Coronary artery (tissue), 2 donors: Measurements from ENCODE around the gene PLCG2.
"Not testable (repeated sequence)": the region's sequence is repeated elsewhere in the genome, so short reads cannot be mapped to it uniquely, and the experiment has no call there.

Experiments used
- DNase-seq: peaks from one replicate; pipeline ENCODE4 v3.0.0-alpha.2; 2017; ENCODE audit warnings: low spot score
- H3K27ac ChIP-seq, 2 donors: fragments of 200-600 bp; sonication (generic); one replicate each; pipeline ENCODE4 v1.5.1; 2016 to 2019
- H3K4me3 ChIP-seq: fragments of 200-600 bp; sonication (generic); 2 replicates; pipeline ENCODE4 v1.5.1; 2016; ENCODE audit warnings: mild to moderate bottlenecking, moderate library complexity
- TF ChIP-seq, protein P1 (sequence below): fragments of 200-600 bp; sonication (generic); IDR thresholded peaks from one replicate; pipeline ENCODE4 v1.5.1; 2019; ENCODE audit warnings: antibody characterized with exemption

The PLCG2 gene

DNA sequence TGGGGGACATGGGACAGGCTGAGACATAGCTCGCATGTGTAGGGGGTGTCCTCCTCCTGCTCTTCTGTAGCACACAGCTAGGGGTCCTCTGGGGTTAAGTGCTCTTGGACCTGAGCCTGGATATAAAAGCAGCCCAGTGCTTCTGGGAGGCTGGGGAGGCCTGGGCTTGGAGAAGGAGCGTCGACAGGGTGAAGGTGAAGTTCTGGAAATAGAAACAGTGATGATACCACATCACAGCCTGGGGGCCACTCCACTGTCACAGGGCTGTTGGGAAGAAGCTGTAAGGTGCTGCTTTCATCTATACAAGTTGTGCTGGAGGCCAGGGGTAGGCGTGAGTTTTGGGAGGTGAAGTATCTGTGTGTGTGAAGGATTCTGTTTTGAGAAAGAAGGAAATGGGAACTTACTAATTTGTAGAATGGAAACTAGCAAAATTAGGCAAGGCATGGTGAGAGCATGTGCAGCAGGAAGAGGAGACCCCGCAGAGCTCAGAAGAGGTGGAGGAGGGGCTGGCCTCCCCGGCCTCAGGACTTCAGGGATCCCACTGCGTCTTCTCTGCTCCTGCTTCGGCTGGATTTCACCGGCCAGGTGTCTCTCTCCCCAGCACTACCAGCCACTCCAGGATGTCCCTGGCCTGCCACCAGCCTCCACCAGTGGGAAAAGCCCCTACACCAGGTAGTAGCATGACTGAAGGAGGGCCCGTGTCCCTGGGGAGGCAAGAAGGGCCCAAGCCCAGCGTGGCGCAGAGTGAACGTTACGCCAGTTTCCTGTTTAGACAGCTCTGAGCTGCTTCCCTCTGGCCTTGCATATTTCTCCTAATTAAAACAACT lies 19.4 kb downstream of the PLCG2 start:
- DNase-seq, result no peak
- H3K4me3 ChIP-seq, result no peak overlapping the region
- peak overlapping the region in 1 of 2 donors; percentile 20 for H3K27ac ChIP-seq
- TF ChIP-seq, protein P1, sequence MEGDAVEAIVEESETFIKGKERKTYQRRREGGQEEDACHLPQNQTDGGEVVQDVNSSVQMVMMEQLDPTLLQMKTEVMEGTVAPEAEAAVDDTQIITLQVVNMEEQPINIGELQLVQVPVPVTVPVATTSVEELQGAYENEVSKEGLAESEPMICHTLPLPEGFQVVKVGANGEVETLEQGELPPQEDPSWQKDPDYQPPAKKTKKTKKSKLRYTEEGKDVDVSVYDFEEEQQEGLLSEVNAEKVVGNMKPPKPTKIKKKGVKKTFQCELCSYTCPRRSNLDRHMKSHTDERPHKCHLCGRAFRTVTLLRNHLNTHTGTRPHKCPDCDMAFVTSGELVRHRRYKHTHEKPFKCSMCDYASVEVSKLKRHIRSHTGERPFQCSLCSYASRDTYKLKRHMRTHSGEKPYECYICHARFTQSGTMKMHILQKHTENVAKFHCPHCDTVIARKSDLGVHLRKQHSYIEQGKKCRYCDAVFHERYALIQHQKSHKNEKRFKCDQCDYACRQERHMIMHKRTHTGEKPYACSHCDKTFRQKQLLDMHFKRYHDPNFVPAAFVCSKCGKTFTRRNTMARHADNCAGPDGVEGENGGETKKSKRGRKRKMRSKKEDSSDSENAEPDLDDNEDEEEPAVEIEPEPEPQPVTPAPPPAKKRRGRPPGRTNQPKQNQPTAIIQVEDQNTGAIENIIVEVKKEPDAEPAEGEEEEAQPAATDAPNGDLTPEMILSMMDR, result no peak

DNA sequence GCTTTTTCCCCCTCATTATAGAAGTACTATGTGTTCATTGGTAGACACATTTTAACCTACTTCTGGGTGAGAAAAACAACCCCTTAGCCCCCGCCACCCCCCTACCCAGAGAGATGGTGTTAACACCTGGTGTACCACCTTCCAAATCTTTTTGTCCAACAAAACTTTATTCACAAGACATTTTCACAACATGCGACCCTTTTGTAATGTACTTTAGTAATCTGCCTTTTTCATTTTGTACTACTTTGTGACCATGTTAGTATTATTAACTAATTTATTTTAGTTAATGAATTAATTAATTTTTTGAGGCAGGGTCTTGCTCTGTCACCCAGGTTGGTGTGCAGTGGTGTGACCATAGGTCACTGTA lies 20.0 kb downstream of the PLCG2 start:
- no peak overlapping the region for H3K4me3 ChIP-seq
- no peak for DNase-seq
- no peak overlapping the region for H3K27ac ChIP-seq
- TF ChIP-seq, protein P1, result no peak

DNA sequence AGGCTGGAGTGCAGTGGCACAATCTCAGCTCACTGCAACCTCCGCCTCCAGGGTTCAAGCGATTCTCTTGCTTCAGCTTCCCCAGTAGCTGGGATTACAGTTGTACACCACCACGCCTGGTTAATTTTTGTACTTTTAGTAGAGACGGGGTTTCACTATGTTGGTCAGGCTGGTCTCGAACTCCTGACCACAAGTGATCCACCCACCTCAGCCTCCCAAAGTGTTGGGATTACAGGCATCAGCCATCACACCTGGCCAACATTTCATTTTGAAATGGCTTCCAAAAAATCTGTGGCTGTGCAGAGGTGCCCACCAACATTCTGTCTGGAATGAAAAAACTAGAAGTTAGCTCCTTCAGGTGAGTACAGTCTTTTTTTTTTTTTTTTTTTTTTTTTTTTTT lies 22.6 kb downstream of the PLCG2 start:
- H3K4me3 ChIP-seq, H3K27ac ChIP-seq, DNase-seq: not testable (repeated sequence)

DNA sequence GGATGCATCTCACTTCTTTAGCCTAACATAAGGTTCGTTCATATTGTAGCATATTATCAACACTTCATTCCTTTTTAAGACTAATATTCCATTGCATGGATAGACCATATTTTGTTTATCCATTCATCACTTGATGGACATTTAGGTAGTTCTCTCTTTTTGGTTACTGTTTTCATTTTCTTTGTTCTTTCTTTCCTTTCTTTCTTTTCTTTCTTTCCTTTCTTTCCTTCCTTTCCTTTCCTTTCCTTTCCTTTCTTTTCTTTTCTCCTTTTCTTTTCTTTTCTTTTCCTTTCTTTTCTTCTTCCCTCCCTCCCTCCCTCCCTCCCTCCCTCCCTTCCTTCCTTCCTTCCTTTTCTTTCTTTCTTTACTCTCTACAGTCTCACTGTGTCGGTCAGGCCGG lies 24.2 kb downstream of the PLCG2 start:
- Histone ChIP-seq H3K27ac (no peak overlapping the region), H3K4me3 (no peak overlapping the region)
- TF ChIP-seq, protein P1, result no peak
- no peak for DNase-seq

DNA sequence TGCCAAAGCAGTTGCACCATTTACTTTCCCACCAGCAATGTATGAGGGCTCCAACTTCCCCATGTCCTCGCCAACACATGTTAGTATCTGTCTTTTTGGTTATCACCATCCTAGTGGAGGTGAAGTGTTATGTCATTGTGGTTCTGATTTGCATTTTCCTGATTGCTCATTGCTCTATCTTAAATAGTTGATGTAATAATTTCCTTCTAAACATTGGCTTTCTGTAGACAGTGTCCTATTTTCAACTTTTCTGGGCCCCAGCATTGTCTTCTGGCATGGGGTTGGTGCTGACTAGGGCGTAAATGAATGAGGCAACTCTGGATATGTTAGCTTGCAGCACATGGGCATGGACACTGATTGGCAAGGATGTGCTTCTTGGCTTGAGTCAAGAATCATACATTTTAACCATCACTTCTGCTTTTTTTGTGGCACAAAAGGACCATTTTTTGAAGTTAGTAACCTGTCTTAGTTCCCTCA lies 25.1 kb downstream of the PLCG2 start:
- no peak overlapping the region for H3K27ac ChIP-seq
- TF ChIP-seq, protein P1, result no peak
- H3K4me3 ChIP-seq, result no peak overlapping the region
- DNase-seq, result no peak

DNA sequence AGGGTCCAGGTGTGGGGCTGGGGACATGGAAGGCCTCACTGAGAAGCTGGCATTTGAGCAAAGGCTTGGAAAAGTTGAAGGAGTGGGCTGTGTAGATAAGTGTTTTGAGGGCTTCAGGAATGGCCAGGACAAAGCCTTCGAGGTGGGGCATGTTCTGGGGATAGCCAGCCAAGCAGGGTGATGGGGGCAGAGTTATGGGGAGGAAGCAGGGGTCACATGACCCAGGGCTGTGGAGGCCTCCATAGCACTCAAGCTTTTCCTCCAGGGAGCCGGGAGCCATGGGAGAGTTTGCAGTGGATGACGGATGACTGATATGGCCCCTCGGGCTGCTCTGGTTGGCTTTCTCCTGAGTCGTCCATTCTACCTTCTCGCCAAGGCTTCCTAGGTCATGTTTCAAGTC lies 27.6 kb downstream of the PLCG2 start:
- Histone ChIP-seq H3K4me3 (no peak overlapping the region), H3K27ac (no peak overlapping the region)
- TF ChIP-seq, protein P1, result no peak
- no peak for DNase-seq

DNA sequence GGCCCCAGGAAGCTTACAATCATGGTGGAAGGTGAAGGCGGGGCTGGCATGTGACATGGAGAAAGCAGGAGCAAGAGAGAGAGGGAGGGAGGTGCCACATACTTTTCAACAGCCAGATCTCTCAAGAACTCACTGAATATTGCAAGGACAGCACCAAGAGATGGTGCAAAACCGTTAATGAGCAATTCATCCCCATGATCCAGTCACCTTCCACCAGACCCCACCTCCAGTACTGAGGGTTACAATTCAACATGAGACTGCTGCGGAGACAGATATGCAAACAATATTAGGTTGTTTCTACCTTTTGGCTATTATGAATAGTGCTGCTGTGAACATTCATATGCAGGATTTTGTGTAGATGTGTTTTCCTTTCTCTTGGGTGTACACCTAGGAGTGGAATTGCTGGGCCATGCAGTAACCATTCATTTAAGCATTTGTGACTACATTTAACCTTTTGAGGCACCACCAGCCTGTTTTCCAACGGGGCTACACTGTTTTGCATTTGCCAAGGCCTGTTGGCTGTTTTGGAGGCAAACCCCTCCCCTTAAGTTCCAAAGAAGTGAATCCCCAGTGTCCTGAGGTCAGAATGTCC lies 28.8 kb downstream of the PLCG2 start:
- DNase-seq, result no peak
- no peak overlapping the region for H3K27ac ChIP-seq
- TF ChIP-seq, protein P1, result no peak
- H3K4me3 ChIP-seq, result no peak overlapping the region
